ENCODE data around the gene PML. TPM values are rescaled to one million over a fixed set of nuclear protein-coding genes. Genes with fewer than 3 reads are reported as not detected.

The PML gene
- total RNA-seq, 1 donor from 2014 or later, result 30.6 TPM

DNA sequence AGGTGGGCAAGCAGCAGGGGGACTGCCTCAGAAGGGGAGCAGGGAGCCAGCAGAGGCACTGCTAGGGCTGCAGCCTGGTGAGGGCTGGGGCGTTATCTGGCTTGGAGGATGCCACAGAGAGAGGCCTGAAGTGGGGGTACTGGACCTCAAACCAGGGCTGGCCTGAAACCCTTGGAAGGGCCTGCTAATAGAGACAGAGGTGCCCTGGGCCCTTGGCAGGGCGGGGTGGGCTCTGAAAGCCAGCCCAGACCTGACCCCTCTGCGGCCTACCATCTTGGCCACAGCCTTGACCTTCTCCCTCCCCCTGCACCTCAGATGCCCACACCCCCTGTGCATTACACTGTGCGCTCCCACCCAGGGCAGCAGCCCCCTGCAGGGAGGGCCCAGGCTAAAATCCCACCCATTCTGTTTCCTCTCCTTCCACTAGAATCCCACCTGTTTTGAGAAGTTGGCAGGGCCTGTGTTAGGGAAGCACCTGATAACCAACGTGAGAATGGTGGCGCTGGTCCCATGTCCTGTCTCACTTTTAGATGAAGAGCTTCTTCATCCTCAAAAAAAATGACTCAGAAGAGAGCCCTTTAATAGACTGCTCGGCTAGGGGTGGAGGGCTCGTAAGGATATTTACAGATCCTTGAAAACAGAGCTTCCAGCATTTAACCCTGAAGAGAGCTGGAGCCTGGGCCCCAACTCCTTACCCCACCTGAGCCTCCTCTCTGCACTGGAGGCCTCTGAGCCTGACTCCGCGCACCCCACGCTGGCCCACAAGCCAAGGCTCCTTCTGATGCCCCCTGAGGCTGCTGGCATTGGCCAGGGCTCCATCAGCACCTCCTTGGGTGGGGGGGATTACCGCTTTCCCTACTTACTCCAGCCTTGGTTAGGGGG is 38.4 kb upstream of the PML start:
- H3K4me3 Mint-ChIP-seq, result no peak overlapping the region
- no peak for DNase-seq (ENCODE audit: low read depth, low spot score)
- H3K9me3 Mint-ChIP-seq, result no peaks in the 10 kb centered on the region
- H3K27me3 Mint-ChIP-seq (ENCODE audit: low read depth), result no peaks in the 10 kb centered on the region
- no peaks in the 10 kb centered on the region for H3K36me3 Mint-ChIP-seq (ENCODE audit: low read depth)
- TF ChIP-seq, protein P1, sequence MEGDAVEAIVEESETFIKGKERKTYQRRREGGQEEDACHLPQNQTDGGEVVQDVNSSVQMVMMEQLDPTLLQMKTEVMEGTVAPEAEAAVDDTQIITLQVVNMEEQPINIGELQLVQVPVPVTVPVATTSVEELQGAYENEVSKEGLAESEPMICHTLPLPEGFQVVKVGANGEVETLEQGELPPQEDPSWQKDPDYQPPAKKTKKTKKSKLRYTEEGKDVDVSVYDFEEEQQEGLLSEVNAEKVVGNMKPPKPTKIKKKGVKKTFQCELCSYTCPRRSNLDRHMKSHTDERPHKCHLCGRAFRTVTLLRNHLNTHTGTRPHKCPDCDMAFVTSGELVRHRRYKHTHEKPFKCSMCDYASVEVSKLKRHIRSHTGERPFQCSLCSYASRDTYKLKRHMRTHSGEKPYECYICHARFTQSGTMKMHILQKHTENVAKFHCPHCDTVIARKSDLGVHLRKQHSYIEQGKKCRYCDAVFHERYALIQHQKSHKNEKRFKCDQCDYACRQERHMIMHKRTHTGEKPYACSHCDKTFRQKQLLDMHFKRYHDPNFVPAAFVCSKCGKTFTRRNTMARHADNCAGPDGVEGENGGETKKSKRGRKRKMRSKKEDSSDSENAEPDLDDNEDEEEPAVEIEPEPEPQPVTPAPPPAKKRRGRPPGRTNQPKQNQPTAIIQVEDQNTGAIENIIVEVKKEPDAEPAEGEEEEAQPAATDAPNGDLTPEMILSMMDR (conservative IDR thresholded peaks at IDR 0.05), result no peak
- no peak overlapping the region for H3K27ac Mint-ChIP-seq (ENCODE audit: unreplicated experiment)
- peaks cover 7% of the 10 kb centered on the region for H3K4me1 Mint-ChIP-seq

- peaks cover 4% of the 10 kb centered on the region for H3K4me1 Mint-ChIP-seq
- no peaks in the 10 kb centered on the region for H3K27me3 Mint-ChIP-seq (ENCODE audit: low read depth)
- no peak overlapping the region for H3K4me3 Mint-ChIP-seq
These were observed 37.8 kb upstream of the PML start for GRCh38 chr15:73956743-73957135.

DNA sequence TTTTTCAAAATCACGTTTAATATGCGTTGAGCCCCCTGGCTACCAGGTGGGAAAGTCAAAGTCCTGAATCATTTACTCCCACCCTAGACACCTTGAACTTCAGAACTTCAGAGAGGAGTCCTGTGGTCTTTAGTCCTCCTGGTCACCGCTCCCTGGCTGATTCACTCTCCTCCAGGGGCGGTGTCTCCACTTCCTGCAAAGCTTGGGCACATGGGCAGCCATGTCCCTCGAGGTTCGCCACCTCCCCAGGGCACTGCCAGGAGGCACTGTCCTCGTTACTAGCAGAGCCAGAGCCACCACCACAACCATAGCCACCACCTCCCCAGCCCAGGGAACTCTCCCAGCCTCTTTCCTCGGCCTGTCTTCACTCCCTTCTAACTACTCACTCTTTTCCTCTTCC is 37.2 kb upstream of the PML start:
- H3K4me3 Mint-ChIP-seq, result no peak overlapping the region
- H3K4me1 Mint-ChIP-seq, result no peaks in the 10 kb centered on the region
- no peaks in the 10 kb centered on the region for H3K27me3 Mint-ChIP-seq (ENCODE audit: low read depth)
- H3K9me3 Mint-ChIP-seq, result no peaks in the 10 kb centered on the region
- no peak overlapping the region for H3K27ac Mint-ChIP-seq (ENCODE audit: unreplicated experiment)
- TF ChIP-seq, protein P1 (conservative IDR thresholded peaks at IDR 0.05), result no peak
- H3K36me3 Mint-ChIP-seq (ENCODE audit: low read depth), result no peaks in the 10 kb centered on the region
- no peak for DNase-seq (ENCODE audit: low read depth, low spot score)

More at GRCh38 chr15:73956743-73957135, 37.8 kb upstream of the PML start:
- TF ChIP-seq, protein P1 (conservative IDR thresholded peaks at IDR 0.05), result no peak
- Mint-ChIP-seq H3K27ac (ENCODE audit: unreplicated experiment) (no peak overlapping the region), H3K9me3 (no peaks in the 10 kb centered on the region), H3K36me3 (ENCODE audit: low read depth) (no peaks in the 10 kb centered on the region)
- DNase-seq (ENCODE audit: low read depth, low spot score), result no peak

- H3K4me3 Mint-ChIP-seq, result no peak overlapping the region
- H3K36me3 Mint-ChIP-seq (ENCODE audit: low read depth), result no peaks in the 10 kb centered on the region
- H3K27ac Mint-ChIP-seq (ENCODE audit: unreplicated experiment), result no peak overlapping the region
- no peaks in the 10 kb centered on the region for H3K9me3 Mint-ChIP-seq
- H3K4me1 Mint-ChIP-seq, result no peaks in the 10 kb centered on the region
- H3K27me3 Mint-ChIP-seq (ENCODE audit: low read depth), result no peaks in the 10 kb centered on the region
- TF ChIP-seq, protein P1 (conservative IDR thresholded peaks at IDR 0.05), result no peak
- no peak for DNase-seq (ENCODE audit: low read depth, low spot score)
These were observed 36.7 kb upstream of the PML start for GRCh38 chr15:73957785-73958184.

GRCh38 chr15:73959012-73959581 is 35.4 kb upstream of the PML start:
- Mint-ChIP-seq H3K27ac (ENCODE audit: unreplicated experiment) (no peak overlapping the region), H3K27me3 (ENCODE audit: low read depth) (no peaks in the 10 kb centered on the region), H3K4me1 (no peaks in the 10 kb centered on the region), H3K9me3 (no peaks in the 10 kb centered on the region), H3K4me3 (no peak overlapping the region), H3K36me3 (ENCODE audit: low read depth) (no peaks in the 10 kb centered on the region)
- DNase-seq (ENCODE audit: low read depth, low spot score), result no peak
- TF ChIP-seq, protein P1 (conservative IDR thresholded peaks at IDR 0.05), result no peak
